KOPT-K1 (cell line): ENCODE results near the gene CRACR2B.
A peak's percentile ranks its signal among the peaks of the same experiment; 100 is the strongest.

ENCODE experiments used
- H3K27ac ChIP-seq: fragments of 200-600 bp; sonication (generic); 2 replicates; pipeline ENCODE4 v1.5.1; 2016; ENCODE audit warnings: antibody characterized with exemption, mild to moderate bottlenecking, low read depth, low read length; ENCODE audit not compliant: poor library complexity, severe bottlenecking
- H3K36me3 ChIP-seq: fragments of 200-600 bp; sonication (generic); 2 replicates; pipeline ENCODE4 v1.5.1; 2017; ENCODE audit warnings: antibody characterized with exemption, mild to moderate bottlenecking, low read length, moderate library complexity; ENCODE audit not compliant: insufficient read depth
- H3K9me3 ChIP-seq: fragments of 200-600 bp; sonication (generic); 2 replicates; pipeline ENCODE4 v1.5.1; 2017; ENCODE audit warnings: antibody characterized with exemption, low read length, mild to moderate bottlenecking; ENCODE audit not compliant: insufficient read depth, poor library complexity, severe bottlenecking

CRACR2B gene

DNA sequence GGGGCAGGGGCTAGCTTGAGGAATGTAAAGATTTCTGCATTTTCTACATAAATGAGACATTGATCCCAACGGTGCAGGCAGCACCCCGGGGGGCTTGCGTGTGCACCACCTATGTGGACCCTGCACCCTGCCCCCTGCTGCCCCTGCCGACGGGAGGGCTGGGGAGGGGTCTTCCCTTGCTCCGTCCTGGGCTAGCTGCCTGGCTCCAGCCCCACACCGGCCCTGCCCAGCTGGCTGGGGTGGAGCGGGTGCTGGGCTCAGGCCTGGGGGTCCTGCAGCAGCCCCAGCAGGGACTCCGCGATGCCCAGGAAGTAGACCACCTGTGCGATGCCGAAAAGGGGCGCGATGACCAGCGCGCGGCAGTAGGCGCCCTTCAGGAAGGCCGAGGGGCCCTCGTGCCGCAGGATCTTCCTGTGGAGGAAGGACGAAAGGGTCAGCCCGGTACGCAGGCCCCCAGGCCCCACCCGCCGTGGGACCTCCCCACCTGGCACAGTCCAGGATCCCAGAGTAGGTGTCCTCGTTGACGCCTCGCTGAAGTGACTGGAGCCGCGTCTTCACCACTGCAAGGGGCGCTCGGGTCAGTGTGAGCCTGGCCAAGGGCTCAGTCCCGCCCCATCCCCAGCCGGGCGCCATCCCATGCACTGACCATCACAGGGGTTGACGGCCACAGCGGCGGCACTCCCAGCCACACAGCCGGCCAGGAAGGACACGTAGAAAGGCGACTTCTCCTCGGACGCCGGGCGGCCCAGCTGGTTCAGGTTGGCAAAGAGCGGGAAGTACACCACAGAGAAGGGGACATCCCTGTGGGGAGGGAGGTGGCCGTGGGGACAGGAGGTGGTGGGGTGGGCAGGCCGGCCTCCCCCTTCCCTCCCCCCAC lies 35.8 kb upstream of the CRACR2B start:
- H3K27ac ChIP-seq, result no peak overlapping the region
- H3K9me3 ChIP-seq, result no peaks in the 10 kb centered on the region
- H3K36me3 ChIP-seq, result peaks cover 40% of the 10 kb centered on the region; the same call in 1 of the 2 replicates

DNA sequence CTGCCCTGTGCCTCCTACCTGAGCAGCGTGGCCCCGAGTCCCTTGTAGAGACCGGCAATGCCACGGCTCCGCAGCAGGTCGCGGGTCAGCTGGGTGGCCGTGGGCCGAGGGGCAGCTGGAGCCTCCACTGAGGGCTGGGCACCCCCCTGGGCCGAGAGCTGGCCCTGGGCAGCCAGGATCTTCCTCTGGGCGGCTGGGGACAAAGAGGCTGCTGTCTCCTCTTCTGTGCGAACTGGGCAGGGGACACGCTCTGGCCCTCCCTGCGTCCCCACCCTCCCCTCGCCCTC lies 35.2 kb upstream of the CRACR2B start:
- Histone ChIP-seq H3K9me3 (no peaks in the 10 kb centered on the region), H3K36me3 (peaks cover 40% of the 10 kb centered on the region; the same call in 1 of the 2 replicates), H3K27ac (no peak overlapping the region)

DNA sequence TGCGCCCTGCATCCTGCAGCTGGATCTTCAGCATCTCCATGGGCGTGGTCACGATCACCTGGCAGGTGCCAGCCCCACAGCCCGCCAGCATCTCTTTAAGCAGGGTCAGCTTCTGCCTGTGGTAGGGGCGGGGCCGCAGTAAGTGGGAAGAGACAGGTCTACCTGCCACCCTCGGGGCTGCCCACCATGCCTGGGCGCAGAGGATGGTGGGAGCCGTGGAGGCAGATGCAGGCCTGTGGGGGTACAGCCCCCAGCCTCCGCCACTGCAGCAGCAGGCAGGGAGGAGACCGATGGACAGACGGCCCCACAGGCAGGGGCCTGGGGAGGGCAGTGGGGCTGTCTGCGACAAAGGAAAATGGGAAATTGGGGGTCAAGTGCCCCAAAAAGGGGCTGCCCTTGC lies 34.8 kb upstream of the CRACR2B start:
- Histone ChIP-seq H3K36me3 (peaks cover 40% of the 10 kb centered on the region; the same call in 1 of the 2 replicates), H3K27ac (no peak overlapping the region), H3K9me3 (no peaks in the 10 kb centered on the region)

DNA sequence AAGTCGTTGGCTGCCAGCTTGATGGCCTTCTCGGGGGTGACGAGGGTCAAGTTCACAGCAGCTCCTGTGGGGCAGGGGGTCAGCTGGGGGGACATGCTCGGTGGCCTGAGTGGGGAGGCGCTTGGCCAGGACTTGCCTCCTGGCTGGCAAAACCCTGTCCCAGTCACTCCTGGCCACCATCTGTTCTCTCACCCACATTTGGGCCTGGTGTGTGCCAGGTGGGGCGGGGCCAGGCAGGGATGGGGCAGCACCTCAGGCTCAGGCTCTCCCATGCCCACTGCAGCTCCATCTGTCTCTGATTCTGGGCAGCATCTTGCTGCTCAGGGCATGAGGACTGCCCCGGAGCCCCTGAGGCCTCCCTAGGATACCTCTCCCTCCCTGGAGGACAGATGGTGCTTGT lies 34.2 kb upstream of the CRACR2B start:
- H3K27ac ChIP-seq, result no peak overlapping the region
- H3K36me3 ChIP-seq, result peaks cover 40% of the 10 kb centered on the region; the same call in 1 of the 2 replicates
- no peaks in the 10 kb centered on the region for H3K9me3 ChIP-seq

DNA sequence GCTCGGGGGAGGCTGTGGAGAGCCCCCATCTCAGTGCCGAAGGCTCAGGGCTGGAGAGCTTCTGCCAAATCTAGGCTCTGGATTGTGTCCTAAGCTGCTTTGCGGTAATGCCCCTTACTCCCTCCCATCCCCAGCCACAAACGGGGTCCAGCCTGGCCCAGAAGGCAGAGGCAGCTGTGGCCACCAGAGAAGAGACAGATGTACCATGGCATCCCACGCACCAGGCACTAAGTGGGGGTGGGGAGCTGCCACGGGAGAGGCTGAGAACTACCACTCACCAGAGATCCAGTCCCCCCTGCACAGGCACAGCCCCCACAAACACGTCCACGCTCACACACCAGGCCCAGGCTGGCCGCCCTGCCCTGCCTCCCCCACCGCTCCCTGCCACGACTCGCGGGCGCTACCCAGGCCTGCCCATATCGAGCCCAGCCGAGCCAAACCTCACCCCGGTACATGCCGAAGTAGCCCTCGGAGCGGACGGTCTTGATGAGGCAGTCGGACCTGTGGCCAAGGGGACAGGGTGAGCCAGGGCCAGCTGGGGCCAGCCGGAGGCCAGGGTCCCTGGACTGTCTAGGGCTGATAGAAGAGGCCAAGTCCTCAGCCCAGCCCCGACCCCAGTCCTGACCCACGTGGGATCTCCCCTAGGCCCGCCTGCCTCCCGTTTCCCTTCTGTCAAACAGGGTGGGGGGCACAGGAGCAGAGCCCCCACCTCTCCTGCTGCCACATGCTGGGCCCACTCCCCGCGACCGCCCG lies 33.5 kb upstream of the CRACR2B start:
- Histone ChIP-seq H3K9me3 (no peaks in the 10 kb centered on the region), H3K27ac (no peak overlapping the region), H3K36me3 (peaks cover 43% of the 10 kb centered on the region; the same call in 1 of the 2 replicates)

DNA sequence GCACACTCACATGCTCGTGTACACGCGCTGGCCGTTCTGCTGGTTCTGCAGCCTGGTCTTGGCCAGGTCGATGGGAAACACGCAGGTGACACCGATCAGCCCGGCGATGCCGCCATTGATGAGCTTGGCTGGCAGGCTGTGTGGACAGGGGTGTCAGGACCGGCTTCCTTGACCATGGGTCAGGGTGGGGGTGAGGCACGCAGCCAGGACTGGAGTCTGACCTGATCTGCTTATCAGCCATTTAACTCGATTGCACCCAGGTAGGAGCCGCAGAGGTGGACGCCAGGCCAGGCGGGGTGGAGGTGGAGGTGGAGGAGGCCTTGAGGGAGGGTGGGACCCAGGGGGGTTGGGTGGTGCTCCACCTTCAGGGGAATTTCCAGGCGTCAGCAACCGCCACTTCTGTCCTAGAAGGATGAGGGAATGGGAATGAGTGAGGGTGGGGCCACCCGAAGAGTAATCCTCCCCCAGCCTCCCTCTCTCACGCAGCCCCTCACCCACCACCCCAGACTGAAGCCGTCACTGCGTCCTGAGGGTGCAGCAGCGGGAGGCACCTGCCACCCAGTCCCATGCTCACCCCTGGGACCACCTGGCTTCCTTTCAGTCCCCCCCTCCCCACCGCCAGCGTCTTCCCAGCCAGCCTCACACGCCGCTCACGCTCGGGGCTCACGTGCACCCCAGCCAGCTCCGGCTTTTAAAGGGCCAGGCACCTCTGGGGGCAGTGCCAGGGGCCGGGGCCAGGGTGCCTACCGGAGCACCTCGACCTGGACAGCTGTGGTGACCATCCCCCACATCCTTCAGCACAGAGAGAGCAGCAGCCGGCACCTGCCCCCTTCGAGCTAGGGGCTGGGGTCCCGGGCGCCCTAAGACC lies 32.7 kb upstream of the CRACR2B start:
- Histone ChIP-seq H3K36me3 (peaks cover 51% of the 10 kb centered on the region), H3K27ac (peak overlapping the region; percentile 88), H3K9me3 (no peaks in the 10 kb centered on the region)

DNA sequence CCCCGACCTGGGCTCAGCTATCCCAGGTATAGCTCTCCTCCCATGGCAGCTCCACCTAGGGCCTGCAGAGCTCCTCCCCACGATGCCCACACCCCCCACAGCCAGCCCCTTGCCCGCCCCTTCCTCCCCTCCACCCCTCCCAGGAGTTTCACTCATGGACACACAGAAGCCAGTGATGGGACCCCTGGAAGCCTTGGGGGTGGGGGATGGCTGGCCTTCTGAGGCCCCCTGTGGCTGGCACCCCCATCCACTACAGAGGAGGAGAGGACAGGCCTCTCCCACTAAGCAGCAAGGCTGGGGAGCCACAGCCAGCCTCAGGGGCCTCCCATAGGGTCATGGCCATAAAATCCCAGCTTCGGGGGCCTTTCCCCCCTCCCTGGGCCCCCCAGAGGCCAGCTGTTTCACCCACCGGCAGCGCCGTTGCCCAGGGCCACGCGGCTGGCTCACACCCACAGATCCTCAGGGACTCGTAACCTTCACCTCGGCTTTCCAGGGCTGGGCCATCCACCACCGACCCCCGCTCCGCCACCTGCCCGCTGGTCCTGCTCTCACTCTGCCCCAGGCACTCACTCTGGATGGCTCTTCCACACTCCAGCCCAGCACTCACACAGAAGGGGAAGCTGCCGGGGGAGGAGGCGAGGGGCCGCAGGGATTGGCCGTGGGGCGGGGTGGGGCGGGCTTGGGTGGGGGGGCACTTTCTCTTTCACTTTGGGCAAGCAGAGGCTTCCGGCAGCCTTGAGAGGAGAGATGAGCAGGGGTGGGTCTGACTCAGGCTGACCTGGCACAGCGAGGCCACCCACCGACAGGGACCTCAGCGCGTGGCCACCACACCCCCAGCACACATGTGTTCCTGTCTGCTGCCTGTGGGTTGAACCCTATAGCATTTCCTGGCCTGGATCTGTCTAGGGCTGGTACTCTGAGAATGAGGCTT lies 31.8 kb upstream of the CRACR2B start:
- H3K9me3 ChIP-seq, result no peaks in the 10 kb centered on the region
- peak overlapping the region; percentile 88 for H3K27ac ChIP-seq
- peaks cover 59% of the 10 kb centered on the region for H3K36me3 ChIP-seq

DNA sequence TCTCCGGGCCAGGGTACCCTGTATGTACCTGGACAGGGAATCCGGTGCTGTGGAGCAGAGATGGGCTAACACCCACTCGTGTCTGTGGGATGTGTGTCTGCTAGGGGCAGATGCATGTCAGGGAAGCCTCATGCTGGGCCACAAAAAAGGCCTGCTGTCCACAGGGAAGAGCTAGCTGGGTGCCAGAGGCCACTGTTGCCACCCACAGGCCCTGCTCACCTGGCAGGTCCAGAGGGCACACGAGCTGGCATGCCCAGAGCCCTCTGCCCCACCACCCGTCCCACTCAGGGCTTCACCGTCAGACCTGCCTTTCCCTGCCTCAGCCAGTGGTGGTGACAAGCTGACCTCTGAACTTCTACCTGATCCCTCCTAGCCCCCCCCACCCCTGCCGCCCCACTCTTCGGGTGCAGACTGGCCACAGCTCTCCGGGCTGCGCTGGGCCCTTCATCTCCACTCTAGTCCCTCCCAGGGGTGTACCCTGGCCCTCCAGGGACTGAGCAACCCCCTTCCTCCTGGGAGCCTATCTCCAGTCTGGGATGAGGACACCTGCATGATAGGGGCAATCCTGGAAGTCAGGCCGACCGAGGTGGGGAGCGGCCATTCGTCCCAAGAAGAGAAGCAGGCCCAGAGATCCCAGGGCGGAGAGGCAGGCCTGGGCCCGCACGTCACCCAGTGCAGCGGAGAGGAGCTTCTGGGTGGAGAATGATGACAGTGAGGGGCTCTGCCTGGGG lies 31.0 kb upstream of the CRACR2B start:
- Histone ChIP-seq H3K36me3 (peaks cover 59% of the 10 kb centered on the region), H3K27ac (peak overlapping the region; percentile 88)

DNA sequence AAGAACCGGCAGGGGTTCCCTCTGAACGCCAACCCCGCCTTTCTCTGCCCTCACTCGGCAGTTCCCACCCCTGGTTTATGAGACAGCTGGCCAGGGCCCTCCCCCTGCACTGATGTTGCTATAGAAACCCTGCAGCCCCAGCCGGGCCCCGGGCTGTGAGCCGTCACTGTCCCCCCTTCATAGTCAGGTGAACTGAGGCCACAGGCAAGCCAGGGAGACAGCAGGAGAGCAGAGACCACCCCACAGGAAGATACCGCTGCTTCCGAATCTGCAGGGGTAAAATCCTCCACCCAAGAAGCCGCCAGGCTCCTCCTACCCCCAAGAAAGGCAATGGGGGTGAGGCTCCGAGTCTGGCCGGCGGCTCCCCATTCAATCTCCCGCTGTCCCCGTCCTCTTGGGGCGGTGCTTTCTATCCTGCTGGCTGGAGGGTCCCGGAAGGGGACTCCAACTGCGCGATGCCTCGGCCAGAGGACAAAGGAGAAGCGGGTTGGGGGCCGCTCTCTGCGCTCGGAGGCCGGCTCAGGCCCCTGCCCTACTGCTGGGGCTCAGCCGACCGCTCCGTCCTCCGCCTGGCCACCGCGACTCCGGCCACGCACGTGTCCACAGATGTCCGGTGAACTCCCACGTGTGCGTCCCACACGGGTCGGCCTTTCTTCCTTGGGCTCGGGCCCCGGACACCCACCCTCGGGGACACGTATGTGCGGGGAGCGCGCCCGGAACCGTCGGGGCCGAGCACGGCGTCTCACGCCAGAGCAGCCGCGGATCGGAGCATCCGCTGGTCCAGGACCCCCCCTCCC lies 30.2 kb upstream of the CRACR2B start:
- peaks cover 59% of the 10 kb centered on the region for H3K36me3 ChIP-seq
- no peaks in the 10 kb centered on the region for H3K9me3 ChIP-seq
- H3K27ac ChIP-seq, result peak overlapping the region; percentile 88

More for the DNA sequence above, 31.0 kb upstream of the CRACR2B start:
- no peaks in the 10 kb centered on the region for H3K9me3 ChIP-seq

DNA sequence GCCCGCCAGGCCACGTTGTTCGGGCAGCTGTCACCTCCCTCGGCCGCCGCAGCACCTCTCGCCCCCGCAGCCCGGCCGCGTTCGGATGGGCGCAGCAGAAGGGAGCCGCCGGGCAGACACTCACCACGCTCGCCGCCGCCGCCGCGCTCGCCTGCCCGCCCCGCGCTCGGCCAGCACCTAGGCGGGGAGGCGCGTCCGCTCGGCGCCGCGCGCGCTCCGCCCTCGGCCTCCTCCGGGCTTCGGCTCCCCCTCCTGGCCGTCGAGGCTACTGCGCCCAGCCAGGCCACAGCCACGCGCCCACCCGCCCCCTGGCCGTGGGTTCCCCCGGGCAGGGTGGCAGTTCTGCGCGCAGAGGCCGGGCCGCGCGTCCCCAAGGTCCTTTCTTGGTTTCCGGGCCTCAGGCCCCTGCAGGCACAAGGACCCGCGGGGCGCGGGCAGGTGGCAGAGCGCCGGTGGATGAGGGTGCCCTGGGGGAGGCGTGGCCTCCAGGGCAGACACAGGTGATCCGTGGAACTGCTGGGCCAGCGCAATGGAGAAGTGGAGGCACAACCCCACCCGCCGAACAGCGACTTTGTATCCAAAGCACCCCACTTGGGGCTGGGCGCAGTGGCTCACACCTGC lies 29.5 kb upstream of the CRACR2B start, which contains the start of gene SLC25A22:
Gene SLC25A22 (minus strand): TSS at position 189 of the 621 bp plus-strand sequence. CDS start 3,275 bp downstream, outside the sequence.
- Histone ChIP-seq H3K36me3 (peaks cover 57% of the 10 kb centered on the region), H3K27ac (peak within 1 kb of the TSS; percentile 88)

DNA sequence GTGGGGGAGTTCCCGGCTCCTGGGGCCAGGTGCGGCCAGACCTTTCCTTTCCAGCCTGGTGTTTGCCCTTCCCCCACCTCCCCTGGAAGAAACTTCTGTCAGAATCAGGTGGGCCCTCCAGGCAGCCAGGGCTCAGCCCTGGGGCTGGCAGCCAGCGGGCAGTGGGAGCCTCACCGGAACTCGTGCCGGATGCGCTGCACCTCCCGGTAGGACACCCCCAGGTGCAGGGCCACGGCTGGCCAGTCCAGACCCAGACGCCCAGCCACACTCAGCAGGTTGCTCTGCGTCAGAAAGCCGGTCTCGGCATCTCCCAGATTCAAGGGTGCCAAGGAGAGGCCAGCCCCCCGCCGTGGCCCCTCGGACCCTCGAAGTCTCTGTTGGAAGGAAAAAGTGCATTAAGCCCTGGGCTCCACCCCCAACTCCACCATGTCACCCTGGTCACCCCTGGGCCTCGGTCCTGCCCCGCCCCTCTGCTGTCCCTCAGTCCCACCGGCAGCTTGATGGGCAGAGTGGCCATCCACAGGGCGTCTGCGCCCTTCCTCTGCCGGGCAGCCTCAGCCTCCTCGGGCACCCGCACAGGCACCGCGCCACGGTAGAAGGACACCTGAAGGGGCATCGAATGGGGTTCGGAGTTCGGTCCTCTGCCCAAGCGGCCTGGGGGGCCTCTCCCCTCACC lies 27.9 kb upstream of the CRACR2B start:
- Histone ChIP-seq H3K36me3 (peaks cover 42% of the 10 kb centered on the region), H3K27ac (peak overlapping the region; percentile 88), H3K9me3 (no peaks in the 10 kb centered on the region)

More for the DNA sequence above, 29.5 kb upstream of the CRACR2B start, which contains the start of gene SLC25A22:
- no peaks in the 10 kb centered on the region for H3K9me3 ChIP-seq

DNA sequence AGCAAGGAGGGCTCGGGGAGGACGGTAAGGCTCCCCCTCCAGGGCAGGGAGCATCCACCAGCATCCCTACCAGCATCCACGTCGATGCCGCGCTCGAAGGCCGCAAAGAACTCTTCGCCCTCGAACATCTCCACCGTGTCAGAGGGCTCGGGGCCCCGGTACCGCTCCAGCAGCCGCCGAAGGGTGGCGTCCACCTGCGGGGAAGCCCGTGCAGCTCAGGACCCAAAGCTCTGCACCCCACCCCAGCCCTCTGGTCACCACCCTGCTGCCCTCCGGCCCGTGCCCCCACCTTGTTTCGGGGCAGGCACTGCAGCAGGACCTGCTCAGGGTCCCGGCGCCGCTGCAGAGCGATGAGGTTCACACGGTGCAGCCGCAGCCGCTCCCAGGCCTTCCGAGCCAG lies 27.2 kb upstream of the CRACR2B start:
- H3K36me3 ChIP-seq, result peaks cover 40% of the 10 kb centered on the region
- no peaks in the 10 kb centered on the region for H3K9me3 ChIP-seq

More for the DNA sequence above, 27.2 kb upstream of the CRACR2B start:
- no peak overlapping the region for H3K27ac ChIP-seq
